Stimulated activated CD4-positive, alpha-beta T cell treated with anti-CD3 and anti-CD28 coated beads, TNF-alpha, amount 100 ng/mL, for 48 hours (primary cell): Measurements from ENCODE around the gene ARID3C.

ENCODE experiments used
- DNase-seq, 3 donors: peaks; one replicate each; pipeline ENCODE4 v3.0.0-alpha.2; 2020; ENCODE audit warnings: low read depth in 3 of 3

The ARID3C gene

DNA sequence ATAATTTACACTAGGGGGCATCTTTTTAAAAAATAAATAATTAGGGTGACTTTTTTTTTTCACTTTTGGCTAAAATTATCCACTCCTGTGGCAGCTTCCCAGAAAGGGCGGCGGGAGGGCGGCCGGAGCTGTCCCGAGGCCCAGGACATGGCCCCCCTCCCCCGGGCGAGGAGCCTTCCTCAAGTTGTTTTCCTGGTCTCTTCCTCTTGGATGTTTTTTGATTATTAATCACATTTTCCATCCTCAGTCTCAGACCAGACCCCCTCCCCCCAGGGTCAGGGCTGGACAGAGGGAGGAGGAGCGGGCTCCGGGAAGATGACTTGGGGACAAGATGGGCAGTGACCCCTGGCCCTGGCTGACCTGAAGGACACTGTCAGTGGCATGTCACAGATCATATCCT, 34.7 kb downstream of the ARID3C start:
- no peak for DNase-seq

DNA sequence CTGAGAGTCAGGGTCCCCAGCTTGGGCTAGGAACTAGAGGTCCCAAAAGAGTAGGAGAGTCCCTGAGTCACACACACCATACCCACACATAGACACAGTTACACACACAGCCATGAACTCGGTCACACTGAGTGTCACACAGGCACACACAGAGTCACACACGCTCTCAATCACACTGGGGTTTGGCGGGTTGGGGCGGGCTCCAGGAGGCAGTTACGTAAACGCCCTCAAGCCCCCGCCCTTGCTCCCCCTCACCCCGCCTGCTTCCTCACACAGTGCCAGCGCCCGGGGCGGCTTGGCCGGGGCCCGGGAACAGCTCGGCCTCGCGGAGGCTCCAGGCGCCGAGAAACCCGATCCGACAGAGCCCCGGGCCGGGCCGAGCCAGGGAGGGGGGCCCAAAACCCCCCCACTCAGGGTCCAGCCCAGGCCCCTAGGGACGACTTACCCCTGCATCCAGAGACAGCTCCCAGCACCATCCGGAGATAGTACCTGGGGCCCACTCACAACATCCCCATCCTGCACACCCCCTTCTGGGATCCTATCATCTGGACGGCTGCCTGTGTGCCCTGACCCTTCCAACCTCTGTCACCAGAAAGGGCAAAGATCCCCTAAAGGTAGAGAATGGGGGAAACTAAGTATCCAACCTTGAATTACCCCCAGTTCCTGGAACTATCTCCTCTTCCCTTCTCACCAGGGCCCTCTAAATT, 35.8 kb downstream of the ARID3C start:
- no peak for DNase-seq

DNA sequence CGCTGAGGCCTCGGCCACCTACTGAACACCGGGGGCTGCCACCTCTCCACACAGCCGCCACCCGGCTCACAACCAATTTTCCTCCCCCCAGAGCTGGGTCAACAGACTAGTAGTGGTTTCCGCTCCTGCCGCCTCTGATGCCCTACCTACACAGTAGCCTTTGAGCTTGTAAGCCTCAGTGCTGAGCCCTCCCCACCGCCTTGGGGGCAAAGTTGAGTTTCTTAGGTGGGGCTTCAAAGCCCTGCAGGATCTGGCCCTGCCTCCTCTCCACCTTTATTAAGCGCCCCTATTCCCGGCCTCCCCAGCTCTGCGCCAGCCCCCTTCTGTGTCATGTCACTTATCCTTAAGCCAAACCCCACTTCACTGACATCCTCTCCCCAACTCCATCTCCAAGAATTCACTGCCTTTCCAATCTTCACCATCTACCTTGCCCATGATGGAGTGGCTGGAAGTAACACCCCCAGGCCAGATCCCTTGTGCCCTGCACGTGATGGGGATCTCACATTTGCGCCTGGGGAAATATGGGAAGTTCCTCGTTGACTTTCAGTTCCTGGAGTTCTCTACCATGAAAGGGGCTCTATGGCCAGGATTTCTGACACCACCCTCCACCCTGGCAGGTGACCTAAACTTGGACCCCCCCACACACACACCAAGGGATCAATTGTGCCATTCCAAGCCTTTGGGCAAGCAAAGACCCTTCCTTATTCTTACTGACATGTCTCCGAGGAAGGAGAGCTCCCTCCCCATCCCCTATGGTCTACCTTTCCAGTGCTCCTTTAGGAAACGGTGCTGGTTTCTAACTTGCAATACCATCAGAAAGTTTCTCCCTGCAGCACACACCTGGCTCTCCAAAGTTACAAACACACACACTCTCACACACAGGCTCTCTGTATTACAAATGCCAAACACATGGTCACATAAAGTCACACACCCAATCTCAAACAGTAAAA, 36.7 kb downstream of the ARID3C start:
- DNase-seq = no peak

DNA sequence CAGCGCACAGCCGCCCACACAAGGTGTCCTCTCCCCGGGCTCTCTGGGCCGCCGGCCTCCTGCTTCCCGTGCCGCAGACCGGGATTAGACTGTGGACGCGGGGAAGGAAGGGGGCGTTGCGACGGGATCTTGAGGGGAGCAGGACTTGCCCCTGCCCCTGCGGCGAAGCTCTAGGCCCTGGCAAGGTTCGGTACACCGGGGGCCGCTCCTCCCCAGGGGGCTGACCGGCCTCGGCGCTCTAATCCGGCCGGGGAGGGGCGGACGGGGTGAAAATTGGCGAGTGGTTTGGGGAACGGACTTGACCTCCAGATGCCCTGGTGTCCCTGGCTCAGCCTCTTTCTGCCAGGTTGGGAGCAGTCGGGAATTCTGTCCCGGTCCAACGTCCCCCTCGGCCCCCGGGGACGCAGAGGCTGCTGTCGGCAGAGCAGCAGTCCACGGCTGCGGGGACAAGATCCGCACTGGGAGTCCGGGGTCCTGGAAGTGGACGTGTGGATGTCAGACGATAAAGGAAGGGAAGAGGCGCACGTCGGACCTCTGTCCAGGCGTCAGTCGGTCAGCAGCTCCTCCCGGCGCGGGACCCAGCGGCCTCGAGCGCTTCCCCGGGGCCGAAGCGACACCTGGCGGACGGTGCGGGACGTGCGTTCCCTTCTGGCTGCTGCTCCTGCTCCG, 37.5 kb downstream of the ARID3C start:
- DNase-seq = peak; percentile 54 to 79 (median 65)

DNA sequence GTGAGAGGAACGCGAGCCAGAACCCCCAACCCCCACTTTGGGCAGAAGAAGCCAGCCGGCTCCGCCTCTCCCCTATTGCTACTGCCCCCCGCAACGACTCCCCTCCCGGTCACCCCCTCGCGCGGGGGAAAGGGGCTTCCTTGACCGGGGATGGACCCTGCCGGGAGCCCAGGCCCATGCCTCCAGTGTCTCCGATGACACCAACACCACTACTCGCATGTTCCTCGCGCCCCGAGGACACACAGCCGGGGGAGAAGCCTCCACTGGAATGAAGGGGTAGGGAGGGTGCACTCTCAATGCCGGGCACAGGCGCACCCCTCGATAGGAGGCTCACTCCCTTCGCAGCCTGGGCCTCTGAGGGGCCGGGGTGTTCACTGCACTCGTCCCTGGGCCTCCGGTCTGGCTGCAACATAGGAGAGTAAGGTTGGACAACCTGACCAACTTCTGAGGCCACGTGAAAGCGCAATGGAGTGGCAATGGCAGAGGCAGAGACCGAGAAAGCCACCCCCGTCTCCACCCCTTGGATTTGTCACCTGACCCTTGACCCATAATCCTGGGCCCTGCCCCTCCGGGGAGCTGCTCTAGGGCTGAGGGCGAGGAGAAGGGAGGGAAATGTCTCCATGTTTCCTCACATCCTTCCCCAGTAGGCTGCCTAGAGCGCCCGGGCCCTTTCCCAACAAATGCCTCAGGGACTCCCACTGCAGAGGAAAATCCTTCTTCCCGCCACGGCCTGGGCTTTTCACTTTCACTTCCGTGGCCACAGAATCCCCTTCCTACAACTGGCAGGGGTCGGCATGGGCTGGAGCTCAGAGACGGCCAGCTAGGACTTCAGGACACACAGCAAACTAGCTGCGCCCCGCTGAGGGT, 38.3 kb downstream of the ARID3C start:
- no peak for DNase-seq

DNA sequence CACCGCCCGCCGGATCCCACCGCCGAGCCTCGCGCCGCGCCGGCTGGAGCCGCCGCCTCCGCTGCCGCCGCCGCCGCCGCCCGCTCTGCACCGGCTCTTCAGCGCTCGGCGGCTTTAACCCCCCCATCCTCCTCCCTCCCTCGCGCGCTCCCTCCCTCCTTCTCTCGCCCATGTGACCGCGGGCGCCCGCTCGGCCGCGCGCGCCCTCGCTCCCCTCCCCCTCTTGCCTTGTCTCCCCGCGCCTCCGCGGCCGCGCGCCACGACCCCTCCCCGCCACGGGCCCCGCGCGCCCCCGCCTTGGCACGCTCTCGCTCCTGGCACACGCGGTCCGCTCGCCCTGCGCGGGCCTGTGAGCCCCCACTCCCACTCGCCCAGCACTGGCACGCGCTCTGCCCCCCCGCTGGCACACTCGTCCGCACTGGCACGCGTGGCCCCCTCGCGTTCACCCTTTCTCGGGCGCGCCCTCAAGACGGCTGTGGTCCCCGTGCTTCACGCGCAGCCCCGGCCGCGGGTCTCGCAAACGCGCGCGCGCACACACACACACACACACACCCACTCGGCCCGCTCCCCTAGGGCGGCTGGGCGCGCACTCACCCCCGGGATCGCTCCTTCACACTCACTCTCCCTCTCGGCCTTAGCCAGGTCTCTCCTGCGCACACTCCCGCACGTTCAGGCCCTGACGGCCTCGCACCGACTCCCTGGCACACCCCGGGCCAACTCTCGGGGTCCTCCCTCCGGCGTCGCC, 39.1 kb downstream of the ARID3C start, which contains the start of gene CNTFR:
CNTFR (minus strand) TSS at position 89 of the 745 bp plus-strand sequence. CDS start 20,743 bp downstream, outside the sequence.
- DNase-seq = peak in 1 of 3 donors; percentile 17

DNA sequence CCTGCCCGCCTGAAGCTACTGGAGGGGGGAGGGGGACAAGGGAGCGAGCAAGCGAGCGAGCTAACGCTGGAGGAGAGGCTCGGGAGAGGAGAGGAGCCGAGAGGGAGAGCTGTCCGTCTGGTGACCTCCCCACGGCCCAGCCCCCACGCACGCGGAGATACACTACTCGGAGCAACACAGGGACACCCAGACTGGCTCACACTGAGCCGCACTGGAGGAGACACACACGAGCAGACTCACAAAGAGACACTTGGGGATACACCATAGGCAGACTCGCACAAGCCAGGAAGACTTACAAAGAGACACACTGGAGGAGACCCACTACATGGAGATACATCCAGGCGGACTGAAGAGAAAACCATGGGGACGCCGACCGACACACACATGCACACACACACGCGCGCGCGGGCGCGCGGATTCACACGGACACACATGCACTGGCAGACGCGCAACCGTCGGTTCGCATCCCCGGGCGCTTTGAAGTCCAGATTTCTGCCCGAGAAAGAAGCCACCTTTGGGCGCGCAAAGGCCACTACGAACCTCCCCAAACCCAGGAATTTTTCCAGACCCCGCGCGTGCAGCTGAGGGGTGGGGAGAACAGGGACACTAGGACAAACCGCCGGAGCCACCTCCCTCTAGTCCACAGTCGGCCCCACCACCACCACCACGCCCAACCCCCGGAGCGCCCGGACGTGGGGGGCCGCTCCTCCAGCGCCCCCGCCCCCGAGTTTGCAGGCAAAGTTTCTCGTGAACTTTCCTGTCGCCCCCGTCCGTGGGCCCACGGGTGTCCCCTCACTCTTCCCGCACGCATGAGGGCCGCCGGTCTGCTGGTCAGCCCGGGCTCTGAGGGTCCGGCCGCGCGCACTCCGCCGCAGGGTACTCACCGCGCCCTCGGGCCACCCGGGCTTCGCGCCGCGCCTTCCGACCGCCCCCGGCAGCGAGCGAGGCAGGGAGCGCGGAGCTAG, 39.9 kb downstream of the ARID3C start:
- DNase-seq = no peak

DNA sequence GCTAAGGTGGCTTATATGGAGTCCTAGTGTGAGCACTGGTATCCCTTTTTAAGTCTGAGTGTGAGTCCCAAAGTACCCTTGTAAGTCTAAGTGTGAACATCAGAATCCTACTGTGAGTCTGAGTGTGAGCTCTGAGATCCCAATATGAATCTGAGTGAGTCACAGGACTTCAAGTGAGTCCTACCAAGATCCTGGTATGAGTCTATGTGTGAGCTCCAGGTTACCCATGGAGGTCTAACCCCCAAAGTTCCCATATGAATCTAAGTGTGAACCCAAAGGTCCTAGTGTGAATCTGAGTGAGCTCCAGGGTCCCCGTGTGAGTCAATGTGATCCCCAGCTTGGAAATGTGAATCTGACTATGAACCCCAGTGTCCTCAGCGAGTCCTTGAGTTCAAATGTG, 41.6 kb downstream of the ARID3C start:
- no peak for DNase-seq

DNA sequence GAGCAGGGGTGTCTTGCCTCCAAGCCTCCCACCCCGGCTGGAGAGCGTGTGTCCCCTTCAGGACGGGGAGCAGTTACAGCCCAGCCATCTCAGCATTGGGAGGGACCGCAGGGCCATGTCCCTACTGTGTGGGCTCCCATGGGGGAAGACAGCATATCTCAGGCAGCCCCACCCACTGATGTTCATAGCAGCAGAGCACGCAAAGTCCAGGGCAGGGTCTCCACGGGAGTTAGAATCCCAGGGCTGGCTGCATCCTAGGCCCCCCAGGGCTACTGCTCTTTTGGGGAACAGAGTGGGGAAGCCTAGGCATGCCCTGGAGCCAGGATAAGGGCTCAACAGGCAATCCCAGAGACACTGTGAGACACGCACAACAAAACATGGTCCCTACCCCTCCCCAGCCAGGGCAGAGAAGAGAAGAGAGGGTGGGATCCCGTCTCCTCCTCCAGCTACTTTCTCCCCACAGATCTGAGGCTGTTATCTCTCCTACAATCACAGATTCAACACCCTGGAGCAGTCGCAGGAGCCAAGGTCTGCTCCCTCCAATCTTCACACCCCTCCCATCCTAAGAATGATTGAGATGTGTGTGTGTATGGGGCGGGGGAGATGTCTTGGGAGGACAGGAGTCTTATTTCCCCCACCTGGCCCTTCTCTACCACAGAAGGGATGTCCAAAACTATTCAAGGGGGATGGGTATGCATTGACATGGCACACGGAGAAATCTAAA, 42.8 kb downstream of the ARID3C start:
- DNase-seq = no peak

DNA sequence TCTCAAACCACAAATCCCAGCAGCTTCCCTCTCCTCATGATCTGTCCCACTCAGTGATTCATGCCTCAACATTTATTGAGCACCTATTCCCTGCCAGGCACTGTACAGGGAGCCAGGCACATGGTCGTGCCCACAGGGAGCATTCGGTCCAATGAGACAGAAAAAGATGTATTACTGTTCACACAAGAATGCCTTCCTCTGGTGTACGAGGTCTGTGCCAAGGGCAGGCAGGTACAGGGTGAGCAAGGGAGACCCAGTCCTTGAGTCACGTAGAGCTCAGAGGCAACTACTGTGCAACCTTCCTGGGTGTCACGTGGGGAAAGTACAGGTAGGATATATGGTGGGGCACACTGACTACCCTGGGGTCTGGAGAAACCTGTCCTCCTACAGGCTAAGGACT, 43.9 kb downstream of the ARID3C start:
- no peak for DNase-seq

DNA sequence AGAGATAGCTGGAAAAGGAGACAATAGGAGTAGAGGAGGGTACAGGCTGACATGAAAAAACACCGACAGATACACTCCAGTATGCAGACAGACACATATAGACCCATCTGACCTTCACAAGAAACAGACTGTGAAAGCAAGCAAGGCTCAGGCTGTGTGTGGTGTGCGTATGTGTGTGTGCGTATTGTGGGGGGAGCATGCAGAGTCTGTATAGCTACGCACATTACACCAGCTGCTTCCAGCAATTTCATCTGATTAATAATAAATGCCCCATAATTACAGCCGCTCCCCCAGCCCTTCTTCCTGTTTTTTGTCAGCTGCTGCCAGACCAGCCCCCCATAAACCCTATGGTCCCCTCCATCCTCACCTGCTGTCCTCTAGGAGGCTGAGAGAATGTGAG, 46.1 kb downstream of the ARID3C start:
- no peak for DNase-seq

DNA sequence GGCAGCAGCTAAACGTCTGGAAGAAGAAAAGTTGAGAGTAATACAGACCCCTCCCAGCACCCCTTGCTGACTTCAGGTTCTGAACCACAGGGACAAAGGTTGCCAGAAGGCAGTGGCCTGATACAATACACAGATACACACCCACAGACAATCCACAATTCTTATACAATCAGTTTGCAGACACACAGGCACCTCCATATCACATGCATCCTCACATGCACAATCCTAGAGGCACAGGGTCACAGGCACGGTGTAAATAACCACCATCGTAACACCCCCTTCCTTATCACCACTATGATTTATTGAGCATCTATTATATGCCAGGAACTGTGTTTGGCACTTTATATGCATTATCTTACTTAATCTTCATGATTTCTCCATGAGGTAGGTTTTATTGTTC, 47.5 kb downstream of the ARID3C start:
- no peak for DNase-seq

DNA sequence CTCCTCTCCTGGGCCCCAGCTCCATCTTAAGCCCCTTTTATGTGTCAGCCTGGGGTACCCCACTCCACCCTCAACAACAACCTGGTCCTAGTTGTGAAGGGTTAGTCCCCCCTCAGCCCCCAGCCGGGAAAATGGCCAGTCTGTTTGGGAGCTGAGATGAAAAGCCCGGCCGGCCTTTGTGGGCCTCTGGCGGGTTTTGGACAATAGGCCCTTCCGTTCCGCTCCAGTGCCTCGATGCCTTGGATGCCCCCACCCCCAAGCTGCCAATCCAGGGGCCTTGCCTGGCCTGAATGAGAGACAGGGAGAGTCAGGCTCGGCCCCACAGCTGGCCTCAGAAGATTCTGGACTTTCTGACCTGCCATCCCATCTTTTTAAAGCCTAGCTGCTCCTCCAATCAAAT, 48.5 kb downstream of the ARID3C start:
- DNase-seq = no peak

DNA sequence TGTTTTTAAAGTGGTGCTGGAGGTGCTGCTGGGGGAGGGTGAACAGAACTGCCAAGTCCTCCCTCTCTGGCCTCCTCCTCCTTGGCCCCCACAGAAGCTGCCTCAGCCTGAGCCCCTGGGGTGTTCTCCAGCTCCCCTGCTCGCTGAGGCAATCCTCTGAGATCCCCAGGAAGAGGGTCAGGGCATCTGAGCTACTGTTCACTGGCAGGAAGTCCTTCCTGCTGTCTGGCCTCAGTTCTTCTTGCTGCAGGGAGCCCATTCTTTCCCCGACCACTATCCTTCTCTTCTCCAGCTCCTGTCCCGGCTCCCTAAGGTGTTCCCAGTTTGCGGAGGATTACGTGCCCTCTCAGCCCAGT, 49.1 kb downstream of the ARID3C start:
- no peak for DNase-seq

DNA sequence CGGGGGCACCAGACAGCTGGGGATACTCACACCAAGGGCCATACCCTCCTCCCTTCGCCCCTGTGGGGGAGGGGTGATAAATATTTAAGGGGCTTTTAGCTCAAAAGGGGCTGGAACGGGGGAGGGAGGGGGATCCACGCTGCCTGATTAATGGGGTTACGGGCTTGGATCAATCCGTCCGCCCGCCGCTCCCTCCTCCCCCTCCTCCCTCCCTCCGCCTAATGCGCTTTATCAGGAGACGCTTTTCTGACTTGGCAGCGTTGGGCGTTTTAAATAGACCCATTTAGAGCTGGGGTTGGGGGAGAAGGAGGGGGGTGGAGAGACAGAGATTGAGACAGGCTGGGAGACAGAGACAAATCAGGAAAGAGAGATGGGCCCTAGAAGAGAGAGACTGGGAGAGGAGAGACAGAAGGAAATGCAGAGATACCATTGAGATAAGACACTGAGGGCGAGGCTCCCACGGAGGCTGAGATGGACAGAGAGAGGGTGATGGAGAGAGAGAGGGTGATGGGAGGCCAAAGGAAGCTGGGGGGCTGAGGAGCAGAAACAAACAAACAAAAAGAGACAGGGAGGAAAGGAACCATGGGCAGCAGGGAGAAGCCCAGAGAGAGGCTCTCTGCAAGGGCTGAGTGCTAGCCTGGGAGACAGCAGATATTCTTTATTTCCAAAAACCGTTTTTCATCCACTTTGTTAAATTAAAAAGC, 49.6 kb downstream of the ARID3C start:
- no peak for DNase-seq

DNA sequence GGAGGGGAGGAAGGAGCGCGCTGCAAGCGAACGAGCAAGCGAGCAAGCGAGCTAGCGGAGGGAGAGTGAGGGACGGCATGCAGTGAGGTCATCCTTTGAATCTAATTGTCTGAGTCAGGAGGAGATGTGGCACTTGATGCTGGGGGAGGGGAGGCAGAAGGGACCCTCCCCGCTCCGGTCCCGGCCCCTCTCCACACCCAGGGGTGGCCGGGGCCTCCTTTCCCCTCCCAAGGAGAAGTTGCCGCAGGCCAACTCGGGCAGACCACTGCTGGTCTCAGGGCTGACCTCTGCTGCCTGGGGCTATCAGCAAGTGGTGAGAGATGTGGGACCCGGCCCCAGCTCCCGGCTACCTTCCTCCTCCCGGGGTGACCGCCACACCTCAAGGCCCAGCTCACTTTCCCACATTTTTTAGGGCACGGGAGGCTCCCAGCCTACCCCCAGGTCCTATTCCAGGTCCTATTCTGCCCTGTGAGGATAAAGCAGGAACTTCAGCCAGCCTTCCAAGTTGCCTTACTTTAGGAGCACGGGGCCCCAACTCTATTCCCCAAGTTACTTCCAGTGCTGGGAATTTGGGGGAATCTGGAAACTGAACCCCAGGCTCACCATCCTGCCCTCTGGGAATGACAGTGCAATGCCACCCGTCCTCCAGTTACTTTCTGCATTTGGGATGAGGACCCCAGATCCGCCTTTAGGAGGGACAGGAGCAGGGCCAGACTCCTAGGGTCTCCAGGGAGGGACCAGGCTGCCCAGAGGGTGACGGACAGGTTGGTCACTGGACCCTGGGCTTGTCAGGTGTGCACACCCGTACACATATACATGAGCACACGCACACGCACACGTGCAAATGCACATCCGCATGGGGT, 50.4 kb downstream of the ARID3C start:
- no peak for DNase-seq
